Ovary (tissue), 9 donors: Measurements from ENCODE around the gene KRTAP5-8. TPM values are rescaled to one million over a fixed set of nuclear protein-coding genes. Genes with fewer than 3 reads are reported as not detected.
"Not testable (repeated sequence)": the region's sequence is repeated elsewhere in the genome, so short reads cannot be mapped to it uniquely, and the experiment has no call there.

Experiments used
- DNase-seq, 5 donors: peaks; one replicate each; pipeline ENCODE4 v3.0.0-alpha.2; 2019 to 2020
- H3K27ac ChIP-seq, 2 donors: fragments of 200-600 bp; one replicate each; pipeline versions ENCODE4 v1.5.1 to v1.8.0; 2019 to 2022
- H3K27me3 ChIP-seq: fragments of 200-600 bp; one replicate; pipeline ENCODE4 v1.8.0; 2022
- H3K36me3 ChIP-seq: fragments of 200-600 bp; sonication (generic); one replicate; pipeline ENCODE4 v1.5.1; 2019
- H3K4me1 ChIP-seq: one replicate; pipeline ENCODE4 v1.8.1; 2013; ENCODE audit warnings: mild to moderate bottlenecking, moderate library complexity; ENCODE audit not compliant: insufficient read depth
- H3K4me3 ChIP-seq: fragments of 200-600 bp; sonication (generic); one replicate; pipeline ENCODE4 v1.5.1; 2017
- H3K9me3 ChIP-seq, 2 donors: fragments of 200-600 bp in 1 of 2; sonication (generic) in 1 of 2; one replicate each; pipeline versions ENCODE4 v1.5.1 to v1.8.1; 2013 to 2019; ENCODE audit warnings: mild to moderate bottlenecking in 1 of 2, moderate library complexity in 1 of 2
- EP300 ChIP-seq: sonication (generic); formaldehyde crosslinking; IDR thresholded peaks from one replicate; pipeline ENCODE4 v1.6.1; 2017; ENCODE audit warnings: antibody characterized with exemption
- POLR2A ChIP-seq: fragments of 450-650 bp; IDR thresholded peaks from one replicate; pipeline ENCODE4 v1.6.1; 2017; ENCODE audit warnings: antibody characterized with exemption, mild to moderate bottlenecking, moderate library complexity
- WGBS, 3 donors: extraction: QIAGEN DNeasy Blood & Tissue Kit in 1 of 3; methylation state at CpG; one replicate each; pipeline versions ENCODE4 v1.1.5 to v1.1.7; 2013 to 2017; 5-methylcytosine and 5-hydroxymethylcytosine counted together
- intact Hi-C, 4 donors: fragments of 100-400 bp; cut with DNase I; formaldehyde crosslinking; loops; one replicate each; pipeline versions ENCODE4 v1.11.0 to v1.15.1; 2022 to 2023
- polyA plus RNA-seq, 2 donors: library from polyadenylated mRNA; stranded (reverse); fragments of 200-250 nt in 1 of 2; fragments of 350-450 nt in 1 of 2; fragmentation: Illumina TruSeq in 1 of 2; extraction: RNeasy Lipid Tissue Mini Kit (QIAGEN cat#74804) in 1 of 2; gene quantifications; one replicate each; pipeline ENCODE4 v1.2.3, GENCODE V29; 2013 to 2014
- total RNA-seq, 7 donors: library from RNA; depleted of rRNA in 2 of 7; stranded (reverse); fragments of >200 nt in 2 of 7; fragmentation: NEBNext Ultra II Directional in 3 of 7; extraction: Animal tissue kit (Norgen Biotek cat#: 25700) in 3 of 7; gene quantifications; one replicate each; pipeline versions ENCODE4 v1.1.0 to v1.2.4, GENCODE V29; 2016 to 2023
- TF ChIP-seq, protein P1 (sequence below), 3 donors: fragments of 450-650 bp in 2 of 3; fragments of 200-600 bp in 1 of 3; IDR thresholded peaks; one replicate each; pipeline versions ENCODE4 v1.5.1 to v1.8.0; 2016 to 2022; ENCODE audit warnings: antibody characterized with exemption in 3 of 3, mild to moderate bottlenecking in 1 of 3
- donor health status: DM: no; HTN: no; CAD: no; lungs with moderate emphysema.
- donor health status: DM: no; HTN: no; CAD: no.
- donor health status: Bipolar disorder and iron deficiency.
- donor health status: DM: yes; HTN: yes; CAD: no.
- donor health status: DM: no; HTN: no; CAD: no.
- donor health status: DM: yes; HTN: yes; CAD: no.

The KRTAP5-8 gene
- total and polyA plus RNA-seq, 9 donors = not detected

DNA sequence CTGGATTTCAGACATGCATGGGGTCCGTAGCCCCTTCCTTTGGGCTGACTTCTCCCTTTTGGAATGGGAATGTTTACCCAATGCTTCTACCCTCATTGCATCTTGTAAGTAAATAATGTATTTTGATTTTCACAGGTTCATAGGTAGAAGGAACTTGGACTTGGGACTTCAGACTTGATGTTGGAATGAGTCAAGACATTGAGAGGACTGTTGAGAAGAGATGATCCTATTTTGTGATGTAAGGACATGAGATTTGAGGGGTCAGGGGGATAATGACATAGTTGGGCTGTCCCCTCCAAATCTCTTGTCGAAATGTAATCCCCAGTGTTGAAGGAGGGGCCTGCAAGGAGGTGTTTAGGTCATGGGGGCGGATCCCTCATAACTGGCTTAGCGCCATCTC is 26.6 kb downstream of the KRTAP5-8 start:
- intact Hi-C loops = no loop called here
- 77 to 89% (median 86%) methylated on average over 4 of the region's 4 CpGs for WGBS, 3 donors
- Histone ChIP-seq H3K4me1 (no peaks in the 10 kb centered on the region), H3K9me3 (no peaks in the 10 kb centered on the region), H3K36me3 (no peaks in the 10 kb centered on the region), H3K27ac (no peak overlapping the region), H3K4me3 (no peak overlapping the region), H3K27me3 (no peaks in the 10 kb centered on the region)
- DNase-seq = no peak
- no peak for TF ChIP-seq EP300

DNA sequence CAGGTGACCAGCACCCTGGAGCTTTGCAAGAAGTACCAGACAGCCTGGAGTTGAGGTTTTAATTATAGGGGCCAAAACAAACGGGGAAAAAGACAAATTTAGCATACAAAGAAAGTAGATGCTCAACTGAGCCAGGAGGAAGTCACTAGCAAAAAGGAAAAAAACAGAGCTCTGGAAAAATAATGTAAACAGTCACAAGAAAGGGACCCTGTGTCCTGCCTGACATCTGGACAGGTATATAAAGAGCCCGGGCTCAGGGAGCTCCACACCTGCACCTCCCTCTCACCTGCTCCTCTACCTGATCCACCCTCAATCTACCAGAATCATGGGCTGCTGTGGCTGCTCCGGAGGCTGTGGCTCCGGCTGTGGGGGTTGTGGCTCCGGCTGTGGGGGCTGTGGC is 27.4 kb downstream of the KRTAP5-8 start, which contains the start of gene KRTAP5-10:
Gene KRTAP5-10 (plus strand): TSS at position 301 of the 400 bp plus-strand sequence. CDS start 25 bp downstream, at position 326.
- Histone ChIP-seq H3K27me3 (no peaks in the 10 kb centered on the region), H3K9me3 (no peaks in the 10 kb centered on the region), H3K36me3 (no peaks in the 10 kb centered on the region), H3K4me3 (no peak within 1 kb of the TSS), H3K27ac (no peak within 1 kb of the TSS), H3K4me1 (no peaks in the 10 kb centered on the region)
- DNase-seq = no peak
- TF ChIP-seq, protein P1, sequence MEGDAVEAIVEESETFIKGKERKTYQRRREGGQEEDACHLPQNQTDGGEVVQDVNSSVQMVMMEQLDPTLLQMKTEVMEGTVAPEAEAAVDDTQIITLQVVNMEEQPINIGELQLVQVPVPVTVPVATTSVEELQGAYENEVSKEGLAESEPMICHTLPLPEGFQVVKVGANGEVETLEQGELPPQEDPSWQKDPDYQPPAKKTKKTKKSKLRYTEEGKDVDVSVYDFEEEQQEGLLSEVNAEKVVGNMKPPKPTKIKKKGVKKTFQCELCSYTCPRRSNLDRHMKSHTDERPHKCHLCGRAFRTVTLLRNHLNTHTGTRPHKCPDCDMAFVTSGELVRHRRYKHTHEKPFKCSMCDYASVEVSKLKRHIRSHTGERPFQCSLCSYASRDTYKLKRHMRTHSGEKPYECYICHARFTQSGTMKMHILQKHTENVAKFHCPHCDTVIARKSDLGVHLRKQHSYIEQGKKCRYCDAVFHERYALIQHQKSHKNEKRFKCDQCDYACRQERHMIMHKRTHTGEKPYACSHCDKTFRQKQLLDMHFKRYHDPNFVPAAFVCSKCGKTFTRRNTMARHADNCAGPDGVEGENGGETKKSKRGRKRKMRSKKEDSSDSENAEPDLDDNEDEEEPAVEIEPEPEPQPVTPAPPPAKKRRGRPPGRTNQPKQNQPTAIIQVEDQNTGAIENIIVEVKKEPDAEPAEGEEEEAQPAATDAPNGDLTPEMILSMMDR (IDR thresholded peaks at IDR 0.05) = no peak
- TF ChIP-seq POLR2A (no peak), EP300 (no peak)
- WGBS, 3 donors = 31 to 38% (median 32%) methylated on average over 2 to 5 of the region's 5 CpGs
- intact Hi-C loops = no loop called here

DNA sequence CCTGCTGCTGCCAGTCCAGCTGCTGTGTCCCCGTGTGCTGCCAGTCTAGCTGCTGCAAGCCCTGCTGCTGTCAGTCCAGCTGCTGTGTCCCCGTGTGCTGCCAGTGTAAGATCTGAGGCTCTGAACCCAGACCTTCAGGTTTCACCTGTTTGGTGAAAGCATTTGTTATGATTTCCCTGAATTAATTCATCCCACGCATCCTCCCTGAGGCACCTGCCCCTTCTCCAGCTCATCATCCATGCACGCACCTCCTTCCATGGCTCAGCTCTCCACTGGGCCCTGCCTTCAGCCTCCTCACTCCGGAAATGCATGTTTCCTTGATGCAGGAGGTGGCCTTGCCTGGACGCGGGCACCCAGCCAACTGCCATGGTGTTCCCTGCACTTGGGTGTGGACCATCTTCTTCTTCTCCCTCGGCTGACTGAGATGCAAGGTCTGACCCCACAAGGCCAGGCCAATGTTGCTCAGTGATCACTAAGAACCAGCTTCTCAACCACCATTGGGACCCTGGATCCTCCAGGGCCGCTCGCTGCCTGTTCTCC is 28.3 kb downstream of the KRTAP5-8 start:
- intact Hi-C loops = no loop called here
- Histone ChIP-seq H3K4me1 (no peaks in the 10 kb centered on the region), H3K4me3 (no peak overlapping the region), H3K36me3 (no peaks in the 10 kb centered on the region), H3K9me3 (no peaks in the 10 kb centered on the region), H3K27me3 (no peaks in the 10 kb centered on the region), H3K27ac (no peak overlapping the region)
- no peak for DNase-seq
- no peak for TF ChIP-seq POLR2A
- 45 to 67% (median 60%) methylated on average over 9 to 10 of the region's 10 CpGs for WGBS, 3 donors

DNA sequence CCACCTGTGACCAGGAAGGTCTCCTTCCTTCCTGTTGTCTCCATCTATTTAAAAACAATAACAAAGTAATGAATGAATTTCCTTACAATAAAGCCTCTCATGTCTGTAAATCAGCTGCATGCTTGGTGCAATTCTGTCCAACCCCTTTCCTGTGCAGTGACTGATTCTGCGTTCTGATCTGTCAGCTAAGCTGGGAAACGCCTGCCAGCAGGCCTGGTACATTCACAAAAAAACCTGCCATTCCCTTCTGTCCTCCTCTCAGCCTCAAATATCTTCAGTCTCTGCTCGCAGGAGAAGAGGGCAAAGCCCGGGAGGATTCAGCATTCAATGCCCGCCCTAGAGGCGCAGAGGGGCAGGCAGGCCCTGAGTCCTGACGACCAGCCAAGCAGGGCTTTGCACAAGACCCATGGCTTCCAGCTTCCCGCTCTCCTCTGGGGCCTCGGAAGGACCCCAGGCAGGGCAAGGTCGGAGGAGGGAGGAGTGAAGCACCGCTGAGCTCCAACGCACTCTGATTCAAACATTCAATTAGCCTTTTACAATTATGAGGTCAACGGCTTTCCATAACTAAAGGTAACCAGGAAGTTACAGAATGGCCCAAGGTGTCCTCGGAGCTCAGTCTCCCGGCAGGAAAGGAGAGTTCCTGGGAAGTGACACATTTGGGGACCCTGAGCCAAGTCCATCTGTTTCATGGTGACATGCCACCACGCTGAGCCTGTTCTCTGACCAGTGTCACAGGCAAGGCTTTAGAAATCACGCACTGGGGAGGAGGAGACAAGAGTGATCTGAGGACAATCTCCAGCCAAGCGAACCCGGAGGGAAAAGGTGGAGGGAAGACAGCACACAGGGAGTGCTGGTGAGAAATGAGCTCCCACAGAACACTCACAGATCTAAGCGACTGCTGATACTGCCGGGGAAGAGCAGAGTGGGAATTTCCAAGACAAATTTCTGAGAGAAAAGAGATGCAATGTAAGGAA is 29.1 kb downstream of the KRTAP5-8 start:
- DNase-seq = not testable (repeated sequence)

DNA sequence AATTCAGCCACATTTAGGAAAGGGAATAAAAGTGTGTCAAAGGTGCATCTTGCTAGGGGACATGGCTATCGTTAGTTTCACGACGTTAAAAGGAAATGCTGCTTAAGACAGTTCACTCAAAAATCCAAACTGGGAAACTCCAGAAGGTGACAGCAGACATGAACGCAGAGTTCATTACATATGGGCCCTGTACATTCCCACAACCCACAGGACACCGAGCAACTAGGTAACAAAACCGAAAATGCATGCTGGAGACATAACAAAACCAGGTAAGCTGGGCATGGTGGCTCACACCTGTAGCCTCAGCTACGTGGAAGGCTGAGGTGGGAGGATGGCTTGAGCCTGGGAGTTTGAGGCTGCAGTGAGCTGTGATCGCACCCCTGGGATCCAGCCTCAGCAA is 29.8 kb downstream of the KRTAP5-8 start:
- WGBS, 3 donors = 42 to 77% (median 63%) methylated on average over 7 to 8 of the region's 8 CpGs
- H3K27me3 ChIP-seq, H3K9me3 ChIP-seq, H3K4me1 ChIP-seq, H3K4me3 ChIP-seq, H3K27ac ChIP-seq, intact Hi-C loops, DNase-seq, H3K36me3 ChIP-seq: not testable (repeated sequence)

More for the DNA sequence above, 29.1 kb downstream of the KRTAP5-8 start:
- WGBS, 3 donors = 45 to 55% (median 45%) methylated on average over 17 to 21 of the region's 21 CpGs
- intact Hi-C loops, H3K36me3 ChIP-seq, H3K4me3 ChIP-seq, H3K27me3 ChIP-seq, H3K9me3 ChIP-seq, H3K4me1 ChIP-seq, H3K27ac ChIP-seq: not testable (repeated sequence)

DNA sequence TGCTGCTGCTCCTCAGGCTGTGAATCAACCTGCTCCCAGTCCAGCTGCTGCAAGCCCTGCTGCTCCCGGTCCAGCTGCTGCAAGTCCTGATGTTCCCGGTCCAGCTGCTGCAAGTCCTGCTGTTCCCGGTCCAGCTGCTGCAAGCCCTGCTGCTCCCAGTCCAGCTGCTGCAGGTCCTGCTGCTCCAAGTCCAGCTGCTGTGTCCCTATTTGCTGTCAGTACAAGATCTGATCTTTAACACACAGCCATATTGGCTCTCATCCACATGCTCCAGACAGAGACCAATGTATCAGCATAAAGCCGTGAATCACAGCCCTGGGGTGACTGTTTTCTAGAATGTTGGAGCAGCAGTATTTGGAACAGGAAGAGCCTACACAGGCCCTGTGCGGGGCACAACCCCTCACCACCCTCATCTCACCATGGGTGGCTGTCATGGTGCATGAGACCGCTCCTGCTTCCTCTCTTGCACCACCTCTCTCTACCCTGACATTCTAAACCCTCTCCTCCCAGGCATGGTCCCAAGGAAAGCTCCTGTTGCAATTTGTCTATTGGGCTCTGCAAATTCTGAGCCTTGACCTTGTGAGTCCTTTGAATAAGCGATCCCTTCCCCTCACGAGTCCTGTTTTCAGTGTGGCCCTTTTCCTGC is 31.0 kb downstream of the KRTAP5-8 start:
- no peak for DNase-seq
- TF ChIP-seq, protein P1 (IDR thresholded peaks at IDR 0.05) = no peak
- TF ChIP-seq EP300 (no peak), POLR2A (no peak)
- Histone ChIP-seq H3K9me3 (no peaks in the 10 kb centered on the region), H3K27me3 (no peaks in the 10 kb centered on the region), H3K4me3 (no peak overlapping the region), H3K36me3 (no peaks in the 10 kb centered on the region), H3K27ac (no peak overlapping the region), H3K4me1 (no peaks in the 10 kb centered on the region)
- intact Hi-C loops = no loop called here
- WGBS, 3 donors = 15 to 28% (median 20%) methylated on average over 8 of the region's 8 CpGs

DNA sequence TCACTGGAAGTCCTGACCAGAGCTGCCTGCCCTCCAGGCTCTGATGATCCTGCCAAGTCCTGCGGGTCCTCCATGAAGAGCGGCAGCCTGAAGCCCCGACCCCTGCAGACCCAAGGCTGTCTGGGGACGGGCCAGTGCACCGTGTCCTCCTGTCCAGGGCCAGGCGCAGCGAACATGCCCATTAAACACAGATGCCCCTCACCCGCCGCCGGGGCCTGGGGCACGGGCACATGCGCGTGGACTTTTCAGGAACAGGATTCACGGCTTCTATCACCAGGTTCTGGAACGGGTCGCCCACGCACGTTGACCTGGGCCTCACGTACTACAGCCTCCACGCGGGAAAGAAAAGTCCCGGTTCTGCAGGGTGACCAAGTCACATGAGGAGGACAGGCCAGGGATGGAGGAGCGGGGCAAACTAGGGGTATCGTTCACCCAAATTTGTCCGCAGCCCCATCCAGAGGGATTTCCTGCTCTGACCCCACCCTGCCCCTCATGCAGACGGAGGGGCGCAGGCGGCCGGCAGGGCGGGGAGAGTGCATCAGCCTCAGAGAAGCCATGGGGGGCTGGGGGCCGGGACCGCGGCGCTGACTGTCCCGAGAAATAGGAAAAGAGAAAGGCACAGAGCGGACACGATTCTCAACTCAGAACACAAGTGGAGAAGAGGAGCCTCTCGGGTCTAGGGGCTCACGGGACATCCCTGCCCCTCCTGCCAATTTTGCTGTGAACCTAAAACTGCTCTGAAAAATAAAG is 33.5 kb downstream of the KRTAP5-8 start:
- H3K4me1 ChIP-seq, H3K36me3 ChIP-seq, H3K27me3 ChIP-seq, H3K27ac ChIP-seq, intact Hi-C loops, H3K9me3 ChIP-seq, H3K4me3 ChIP-seq, DNase-seq: not testable (repeated sequence)
- WGBS, 3 donors = 80 to 83% (median 81%) methylated on average over 36 to 38 of the region's 39 CpGs
